SJCRH30 (cell line): Measurements from ENCODE around the gene SMURF2. TPM values are rescaled to one million over a fixed set of nuclear protein-coding genes. Genes with fewer than 3 reads are reported as not detected.
"Not testable (repeated sequence)": the region's sequence is repeated elsewhere in the genome, so short reads cannot be mapped to it uniquely, and the experiment has no call there.

Source experiments
- DNase-seq, 2 experiments: peaks; one replicate each; pipeline ENCODE4 v3.0.0-alpha.2; 2015 to 2020
- H3K27ac ChIP-seq: fragments of 250-450 bp; sonication (Bioruptor Pico); 2 replicates; pipeline ENCODE4 v1.5.1; 2020; ENCODE audit warnings: mild to moderate bottlenecking, moderate library complexity
- H3K27me3 ChIP-seq: fragments of 250-450 bp; sonication (Bioruptor Pico); 2 replicates; pipeline ENCODE4 v1.5.1; 2020; ENCODE audit warnings: mild to moderate bottlenecking, moderate library complexity
- H3K36me3 ChIP-seq: fragments of 250-450 bp; sonication (Bioruptor Pico); 2 replicates; pipeline ENCODE4 v1.5.1; 2020; ENCODE audit warnings: mild to moderate bottlenecking, moderate library complexity
- H3K4me1 ChIP-seq: fragments of 250-450 bp; sonication (Bioruptor Pico); 2 replicates; pipeline ENCODE4 v1.5.1; 2020; ENCODE audit warnings: mild to moderate bottlenecking, moderate library complexity
- H3K4me3 ChIP-seq: fragments of 250-450 bp; sonication (Bioruptor Pico); 2 replicates; pipeline ENCODE4 v1.5.1; 2020; ENCODE audit warnings: mild to moderate bottlenecking, moderate library complexity
- H3K9me3 ChIP-seq: fragments of 250-450 bp; sonication (Bioruptor Pico); replicated peaks from 2 replicates; pipeline ENCODE4 v1.5.1; 2020; ENCODE audit warnings: mild to moderate bottlenecking, moderate library complexity
- total RNA-seq: library from RNA; depleted of rRNA; stranded (reverse); fragments of >200 nt; shearing (Covaris generic); gene quantifications from 2 replicates; pipeline ENCODE4 v1.2.3, GENCODE V29; 2014

The SMURF2 gene
- total RNA-seq, 1 experiment from 2014 or later = 26.3 TPM

GRCh38 chr17:64604532-64604931, 57.6 kb downstream of the SMURF2 start:
- not testable (repeated sequence) for H3K27ac ChIP-seq

GRCh38 chr17:64603987-64604386, 58.1 kb downstream of the SMURF2 start:
- Histone ChIP-seq H3K36me3 (no peaks in the 10 kb centered on the region), H3K27ac (no peak overlapping the region), H3K4me3 (no peak overlapping the region), H3K4me1 (no peaks in the 10 kb centered on the region), H3K9me3 (no peaks in the 10 kb centered on the region), H3K27me3 (no peaks in the 10 kb centered on the region)
- DNase-seq = no peak

More at GRCh38 chr17:64604532-64604931, 57.6 kb downstream of the SMURF2 start:
- peak; percentile 5 to 12 for DNase-seq
- not testable (repeated sequence) for H3K4me1 ChIP-seq, H3K9me3 ChIP-seq, H3K27me3 ChIP-seq, H3K36me3 ChIP-seq, H3K4me3 ChIP-seq

GRCh38 chr17:64599827-64600226, 62.3 kb downstream of the SMURF2 start:
- no peaks in the 10 kb centered on the region for H3K27me3 ChIP-seq
- no peak overlapping the region for H3K4me3 ChIP-seq
- H3K36me3 ChIP-seq = no peaks in the 10 kb centered on the region
- H3K27ac ChIP-seq = no peak overlapping the region
- H3K4me1 ChIP-seq = no peaks in the 10 kb centered on the region
- no peak for DNase-seq
- no peaks in the 10 kb centered on the region for H3K9me3 ChIP-seq

GRCh38 chr17:64599187-64599676, 62.9 kb downstream of the SMURF2 start:
- Histone ChIP-seq H3K4me1 (no peaks in the 10 kb centered on the region), H3K27me3 (no peaks in the 10 kb centered on the region), H3K4me3 (no peak overlapping the region), H3K27ac (no peak overlapping the region), H3K36me3 (no peaks in the 10 kb centered on the region), H3K9me3 (no peaks in the 10 kb centered on the region)
- DNase-seq = no peak

GRCh38 chr17:64598672-64599071, 63.4 kb downstream of the SMURF2 start:
- Histone ChIP-seq H3K9me3 (no peaks in the 10 kb centered on the region), H3K27ac (no peak overlapping the region), H3K27me3 (no peaks in the 10 kb centered on the region), H3K36me3 (no peaks in the 10 kb centered on the region), H3K4me1 (no peaks in the 10 kb centered on the region), H3K4me3 (no peak overlapping the region)
- no peak for DNase-seq

- Histone ChIP-seq H3K36me3 (peaks cover 4% of the 10 kb centered on the region; the same call in 1 of the 2 replicates), H3K4me3 (no peak overlapping the region), H3K4me1 (no peaks in the 10 kb centered on the region), H3K27ac (no peak overlapping the region), H3K9me3 (no peaks in the 10 kb centered on the region), H3K27me3 (no peaks in the 10 kb centered on the region)
- no peak for DNase-seq
Measured at GRCh38 chr17:64596988-64597387, 65.1 kb downstream of the SMURF2 start.

- no peak overlapping the region for H3K4me3 ChIP-seq
- H3K27me3 ChIP-seq = no peaks in the 10 kb centered on the region
- peaks cover 4% of the 10 kb centered on the region; the same call in 1 of the 2 replicates for H3K36me3 ChIP-seq
- no peak for DNase-seq
- no peaks in the 10 kb centered on the region for H3K4me1 ChIP-seq
- H3K9me3 ChIP-seq = no peaks in the 10 kb centered on the region
- H3K27ac ChIP-seq = no peak overlapping the region
Measured at GRCh38 chr17:64596439-64596838, 65.7 kb downstream of the SMURF2 start.

GRCh38 chr17:64591944-64592343, 70.2 kb downstream of the SMURF2 start:
- H3K36me3 ChIP-seq = peaks cover 4% of the 10 kb centered on the region; the same call in 1 of the 2 replicates
- H3K4me1 ChIP-seq = no peaks in the 10 kb centered on the region

GRCh38 chr17:64585146-64585545, 77.0 kb downstream of the SMURF2 start:
- Histone ChIP-seq H3K4me1 (no peaks in the 10 kb centered on the region), H3K36me3 (peaks cover 7% of the 10 kb centered on the region; the same call in 1 of the 2 replicates), H3K9me3 (no peaks in the 10 kb centered on the region), H3K4me3 (no peak overlapping the region), H3K27ac (no peak overlapping the region), H3K27me3 (no peaks in the 10 kb centered on the region)
- no peak for DNase-seq

More at GRCh38 chr17:64591944-64592343, 70.2 kb downstream of the SMURF2 start:
- DNase-seq = no peak
- Histone ChIP-seq H3K9me3 (no peaks in the 10 kb centered on the region), H3K4me3 (no peak overlapping the region), H3K27ac (no peak overlapping the region), H3K27me3 (no peaks in the 10 kb centered on the region)

- no peak for DNase-seq
- Histone ChIP-seq H3K27ac (no peak overlapping the region), H3K27me3 (no peaks in the 10 kb centered on the region), H3K4me1 (no peaks in the 10 kb centered on the region), H3K4me3 (no peak overlapping the region), H3K9me3 (no peaks in the 10 kb centered on the region), H3K36me3 (peaks cover 11% of the 10 kb centered on the region; the same call in 1 of the 2 replicates)
Measured at GRCh38 chr17:64583038-64583437, 79.1 kb downstream of the SMURF2 start.

GRCh38 chr17:64580384-64581315, 81.5 kb downstream of the SMURF2 start:
- no peaks in the 10 kb centered on the region for H3K4me1 ChIP-seq
- no peak overlapping the region for H3K27ac ChIP-seq
- DNase-seq = no peak
- H3K4me3 ChIP-seq = no peak overlapping the region
- peaks cover 11% of the 10 kb centered on the region; the same call in 1 of the 2 replicates for H3K36me3 ChIP-seq
- no peaks in the 10 kb centered on the region for H3K9me3 ChIP-seq
- no peaks in the 10 kb centered on the region for H3K27me3 ChIP-seq

- H3K27me3 ChIP-seq = no peaks in the 10 kb centered on the region
- peaks cover 11% of the 10 kb centered on the region; the same call in 1 of the 2 replicates for H3K36me3 ChIP-seq
- DNase-seq = no peak
- no peak overlapping the region for H3K4me3 ChIP-seq
- H3K9me3 ChIP-seq = no peaks in the 10 kb centered on the region
- H3K4me1 ChIP-seq = no peaks in the 10 kb centered on the region
- H3K27ac ChIP-seq = no peak overlapping the region
Measured at GRCh38 chr17:64579917-64580316, 82.2 kb downstream of the SMURF2 start.

- H3K4me1 ChIP-seq, H3K27me3 ChIP-seq, H3K27ac ChIP-seq, H3K4me3 ChIP-seq, H3K36me3 ChIP-seq, H3K9me3 ChIP-seq, DNase-seq: not testable (repeated sequence)
Measured at GRCh38 chr17:64577025-64577424, 85.1 kb downstream of the SMURF2 start.

GRCh38 chr17:64575431-64575830, 86.7 kb downstream of the SMURF2 start:
- no peaks in the 10 kb centered on the region for H3K27me3 ChIP-seq
- no peak overlapping the region for H3K4me3 ChIP-seq
- peaks cover 13% of the 10 kb centered on the region; the same call in 1 of the 2 replicates for H3K36me3 ChIP-seq
- H3K27ac ChIP-seq = no peak overlapping the region
- no peaks in the 10 kb centered on the region for H3K9me3 ChIP-seq
- DNase-seq = no peak
- H3K4me1 ChIP-seq = no peaks in the 10 kb centered on the region

- Histone ChIP-seq H3K27ac (no peak overlapping the region), H3K27me3 (no peaks in the 10 kb centered on the region), H3K36me3 (peaks cover 9% of the 10 kb centered on the region; the same call in 1 of the 2 replicates), H3K4me1 (no peaks in the 10 kb centered on the region), H3K4me3 (no peak overlapping the region), H3K9me3 (no peaks in the 10 kb centered on the region)
- no peak for DNase-seq
Measured at GRCh38 chr17:64574646-64575045, 87.5 kb downstream of the SMURF2 start.
